ENCODE data around the gene RAB27A.

DNA sequence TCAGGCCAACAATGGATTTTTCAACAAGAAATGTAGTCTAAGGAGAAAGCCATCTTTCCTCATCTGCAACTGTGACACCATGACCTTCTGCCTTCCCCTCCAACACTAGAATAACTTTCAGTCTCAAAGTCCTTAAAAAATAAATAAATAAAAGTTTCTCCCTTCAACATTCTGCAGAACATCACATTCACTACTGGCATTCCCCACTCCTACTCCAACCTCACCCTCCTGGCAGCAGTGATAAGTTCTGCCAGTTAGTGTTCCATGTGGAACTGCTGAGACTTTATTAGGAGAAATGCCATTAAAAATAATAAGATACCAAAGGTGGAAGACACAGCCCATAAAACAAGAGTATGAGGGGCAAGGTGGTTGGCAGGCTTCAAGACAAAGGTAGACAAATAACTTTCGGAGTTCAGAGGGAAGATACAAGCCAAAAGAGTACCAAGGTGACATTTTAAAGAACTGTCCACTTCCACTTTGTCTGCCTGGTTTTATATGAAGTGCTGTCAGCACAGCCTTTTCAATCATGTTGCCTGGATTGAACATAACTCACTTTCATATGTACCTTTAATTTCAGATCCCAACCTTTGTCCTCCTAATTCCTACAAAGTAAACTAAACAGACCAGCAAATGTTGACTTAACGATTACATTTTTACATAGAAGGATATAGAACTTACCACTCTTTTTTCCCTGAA is 55.4 kb downstream of the RAB27A start:
- TF ChIP-seq POLR2A (IDR thresholded peaks at IDR 0.05), result no peak
- TF ChIP-seq, protein P1, sequence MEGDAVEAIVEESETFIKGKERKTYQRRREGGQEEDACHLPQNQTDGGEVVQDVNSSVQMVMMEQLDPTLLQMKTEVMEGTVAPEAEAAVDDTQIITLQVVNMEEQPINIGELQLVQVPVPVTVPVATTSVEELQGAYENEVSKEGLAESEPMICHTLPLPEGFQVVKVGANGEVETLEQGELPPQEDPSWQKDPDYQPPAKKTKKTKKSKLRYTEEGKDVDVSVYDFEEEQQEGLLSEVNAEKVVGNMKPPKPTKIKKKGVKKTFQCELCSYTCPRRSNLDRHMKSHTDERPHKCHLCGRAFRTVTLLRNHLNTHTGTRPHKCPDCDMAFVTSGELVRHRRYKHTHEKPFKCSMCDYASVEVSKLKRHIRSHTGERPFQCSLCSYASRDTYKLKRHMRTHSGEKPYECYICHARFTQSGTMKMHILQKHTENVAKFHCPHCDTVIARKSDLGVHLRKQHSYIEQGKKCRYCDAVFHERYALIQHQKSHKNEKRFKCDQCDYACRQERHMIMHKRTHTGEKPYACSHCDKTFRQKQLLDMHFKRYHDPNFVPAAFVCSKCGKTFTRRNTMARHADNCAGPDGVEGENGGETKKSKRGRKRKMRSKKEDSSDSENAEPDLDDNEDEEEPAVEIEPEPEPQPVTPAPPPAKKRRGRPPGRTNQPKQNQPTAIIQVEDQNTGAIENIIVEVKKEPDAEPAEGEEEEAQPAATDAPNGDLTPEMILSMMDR (IDR thresholded peaks at IDR 0.05), result no peak
